HepG2 (cell line): Measurements from ENCODE around the gene KCNMA1. TPM values are rescaled to one million over a fixed set of nuclear protein-coding genes. Genes with fewer than 3 reads are reported as not detected.

Experiments
- ATAC-seq: fragments of 200-7000 bp; cut with Tn5 transposase; 3 replicates; pipeline ENCODE4 v1.9.1; 2020; ENCODE audit warnings: mild to moderate bottlenecking, moderate library complexity
- BruUV-seq: library from RNA; stranded (reverse); fragments of 400-500 nt; replicated peaks from 2 replicates; lab custom pipeline; 2021; lab: Mats Ljungman, UMichigan
- CTCF ChIA-PET: fragments of 300-600 bp; formaldehyde crosslinking; extraction: SDS; loops from one replicate; lab custom pipeline; 2021; ENCODE audit warnings: low total read pairs, inconsistent platforms, low intra/inter-chr PET ratio; lab: Yijun Ruan, JAX
- POLR2A ChIA-PET: fragments of 350-600 bp; sonication (Branson Sonifier 250); formaldehyde crosslinking; loops from one replicate; lab custom pipeline; 2020; ENCODE audit warnings: antibody characterized with exemption, inconsistent platforms; lab: Yijun Ruan, JAX
- DNase-seq: peaks from one replicate; pipeline ENCODE4 v3.0.0-alpha.2; 2015; ENCODE audit warnings: low spot score
- FAIRE-seq: peaks from 3 replicates; lab custom pipeline; 2011; peaks lifted over from hg19 to GRCh38; lab: Jason Lieb, UNC
- H2AFZ ChIP-seq: one replicate; pipeline ENCODE4 v1.6.1; 2011; ENCODE audit warnings: low read length, inconsistent platforms
- H3K27ac ChIP-seq: fragments of 300-600 bp; 3 replicates; pipeline ENCODE4 v1.8.0; 2011; ENCODE audit warnings: mixed run types, mild to moderate bottlenecking, mixed read lengths, low read length, inconsistent platforms; ENCODE audit not compliant: insufficient read depth; ENCODE audit errors: extremely low read length
- H3K27me3 ChIP-seq, 2 experiments: fragments of 200-600 bp in 1 of 2; 2 replicates in 1 of 2; 3 replicates in 1 of 2; pipeline versions ENCODE4 v1.6.0 to v1.8.0; 2011; ENCODE audit warnings: low read length in 2 of 2, mild to moderate bottlenecking in 2 of 2, moderate library complexity in 2 of 2, inconsistent platforms in 1 of 2; ENCODE audit not compliant: insufficient read depth in 2 of 2, control insufficient read depth in 1 of 2
- H3K36me3 ChIP-seq, 2 experiments: fragments of 200-600 bp in 1 of 2; replicated peaks in 1 of 2; 2 replicates in 1 of 2; 3 replicates in 1 of 2; pipeline versions ENCODE4 v1.5.1 to v1.8.0; 2011; ENCODE audit warnings: low read length in 2 of 2, inconsistent platforms in 1 of 2; ENCODE audit not compliant: insufficient read depth in 2 of 2, control insufficient read depth in 1 of 2
- H3K4me1 ChIP-seq: 2 replicates; pipeline ENCODE4 v1.5.1; 2012; ENCODE audit warnings: low read length, inconsistent platforms; ENCODE audit not compliant: insufficient read depth
- H3K4me2 ChIP-seq: 2 replicates; pipeline ENCODE4 v1.6.0; 2011; ENCODE audit warnings: low read depth, low read length, inconsistent platforms
- H3K4me3 ChIP-seq, 3 experiments: fragments of 200-600 bp in 1 of 3; sonication (generic), shearing (Covaris generic) in 1 of 3; replicated peaks in 1 of 3; 2 replicates each; pipeline ENCODE4 v1.5.1; 2011 to 2016; ENCODE audit warnings: low read length in 3 of 3, inconsistent platforms in 2 of 3, low read depth in 2 of 3, mild to moderate bottlenecking in 2 of 3, control low read depth in 1 of 3, mixed read lengths in 1 of 3; ENCODE audit not compliant: insufficient read depth in 1 of 3
- H3K79me2 ChIP-seq: one replicate; pipeline ENCODE4 v1.6.1; 2011; ENCODE audit warnings: low read length, inconsistent platforms; ENCODE audit not compliant: insufficient read depth
- H3K9ac ChIP-seq: 2 replicates; pipeline ENCODE4 v1.6.0; 2011; ENCODE audit warnings: mild to moderate bottlenecking, low read depth, low read length, inconsistent platforms; ENCODE audit not compliant: insufficient read depth
- H3K9me3 ChIP-seq: 2 replicates; pipeline ENCODE4 v1.5.1; 2012; ENCODE audit warnings: mild to moderate bottlenecking, low read length
- H4K20me1 ChIP-seq: 2 replicates; pipeline ENCODE4 v1.6.0; 2011; ENCODE audit warnings: inconsistent platforms, mild to moderate bottlenecking, low read length, moderate library complexity; ENCODE audit not compliant: insufficient read depth
- ARID2 ChIP-seq: sonication (generic); formaldehyde crosslinking; IDR thresholded peaks from 2 replicates; pipeline ENCODE4 v1.8.1; 2022; ENCODE audit warnings: mild to moderate bottlenecking, missing genetic modification reagents, borderline replicate concordance
- CAMTA2 ChIP-seq: sonication (generic); formaldehyde crosslinking; IDR thresholded peaks from 2 replicates; pipeline ENCODE4 v1.4.0; 2020; ENCODE audit warnings: mild to moderate bottlenecking, missing genetic modification reagents, borderline replicate concordance
- MED13 ChIP-seq: sonication (generic); formaldehyde crosslinking; IDR thresholded peaks from 2 replicates; pipeline ENCODE4 v1.5.0; 2020; ENCODE audit warnings: missing genetic modification reagents
- SRSF4 ChIP-seq: fragments of 200-400 bp; formaldehyde crosslinking; IDR thresholded peaks from one replicate; pipeline ENCODE4 v1.6.1; 2018; ENCODE audit warnings: mild to moderate bottlenecking, low read depth, low read length, moderate library complexity; ENCODE audit not compliant: poor library complexity, severe bottlenecking
- U2AF1 ChIP-seq: fragments of 200-400 bp; formaldehyde crosslinking; optimal IDR thresholded peaks from 2 replicates; pipeline ENCODE3; 2017; ENCODE audit warnings: mild to moderate bottlenecking, low read depth, low read length
- WIZ ChIP-seq: sonication (generic); formaldehyde crosslinking; IDR thresholded peaks from 2 replicates; pipeline ENCODE4 v1.5.1; 2020; ENCODE audit warnings: mild to moderate bottlenecking, missing genetic modification reagents
- WGBS: methylation state at CpG from one replicate; pipeline ENCODE4 v1.1.6; 2017; ENCODE audit warnings: low lambda C conversion rate; 5-methylcytosine and 5-hydroxymethylcytosine counted together
- in situ Hi-C: cut with HindIII; loops from 2 replicates; pipeline ENCODE4 v1.10.0; 2017; ENCODE audit warnings: low pct_unique_long_range_greater_than_20kb; ENCODE audit not compliant: extremely low pct_ligation_motif_present
- intact Hi-C: fragments of 100-400 bp; cut with micrococcal nuclease; formaldehyde crosslinking; loops from one replicate; pipeline ENCODE4 v1.10.0; 2022; ENCODE audit not compliant: unreplicated experiment
- polyA plus RNA-seq, 8 experiments: library from polyadenylated mRNA; depleted of rRNA in 3 of 8; stranded (reverse) in 7 of 8; unstranded in 1 of 8; fragments of >200 nt; fragmentation: Illumina TruSeq in 4 of 8; extraction: Trizol in 4 of 8; gene quantifications; 2 replicates each; pipeline versions ENCODE4 v1.2.1 to v1.2.3, GENCODE V29; 2011 to 2016; ENCODE audit warnings: low read depth in 4 of 8, missing spikeins in 1 of 8, mixed read lengths in 1 of 8; ENCODE audit not compliant: insufficient read depth in 1 of 8
- total RNA-seq, 5 experiments: library from RNA; depleted of rRNA; stranded (reverse); fragments of >200 nt; fragmentation: Illumina TruSeq; extraction: Trizol; gene quantifications; 2 replicates each; pipeline ENCODE4 v1.2.3, GENCODE V29; 2016; ENCODE audit warnings: low read depth in 1 of 5
- TF ChIP-seq, protein P1 (sequence below): sonication (generic); formaldehyde crosslinking; IDR thresholded peaks from 2 replicates; pipeline ENCODE4 v1.4.0; 2020; ENCODE audit warnings: low read depth, missing genetic modification reagents
- TF ChIP-seq, protein P2 (sequence below): sonication (generic); formaldehyde crosslinking; IDR thresholded peaks from 2 replicates; pipeline ENCODE4 v1.4.0; 2020; ENCODE audit warnings: mild to moderate bottlenecking, missing genetic modification reagents
- TF ChIP-seq, protein P3 (sequence below): sonication (generic); formaldehyde crosslinking; IDR thresholded peaks from 2 replicates; pipeline ENCODE4 v1.5.0; 2020; ENCODE audit warnings: mild to moderate bottlenecking, missing genetic modification reagents, borderline replicate concordance
- TF ChIP-seq, protein P4 (sequence below): sonication (generic); formaldehyde crosslinking; IDR thresholded peaks from 2 replicates; pipeline ENCODE4 v1.4.0; 2020; ENCODE audit warnings: missing genetic modification reagents

KCNMA1 gene
- total and polyA plus RNA-seq, 2 of the 13 experiments (the other 11 are each of a cell fraction or from before 2014, with no cell fraction given), result 0.02 TPM; not detected in 1

- Histone ChIP-seq H3K79me2 (no peaks in the 10 kb centered on the region), H3K4me2 (no peak overlapping the region), H3K27me3 (peaks cover 0 to 8% of the 10 kb centered on the region in 2 experiments; a peak in 3 of 5 replicates), H3K27ac (no peak overlapping the region), H3K4me1 (no peaks in the 10 kb centered on the region), H4K20me1 (no peaks in the 10 kb centered on the region), H3K9ac (no peak overlapping the region), H3K9me3 (no peaks in the 10 kb centered on the region), H3K4me3 (no peak overlapping the region), H2AFZ (no peak overlapping the region), H3K36me3 (no peaks in the 10 kb centered on the region)
- FAIRE-seq, result no peak
- ChIA-PET CTCF (no interaction called here), POLR2A (no interaction called here)
- BruUV-seq, result no TSS peak
- in situ Hi-C loops (no loop called here), intact Hi-C loops (no loop called here)
- 0% methylated on average over 5 of the region's 5 CpGs for WGBS
- no peak for ATAC-seq
- no peak for DNase-seq
- no peak for TF ChIP-seq ARID2 (CRISPR knock-in tag)
- TF ChIP-seq, protein P1, sequence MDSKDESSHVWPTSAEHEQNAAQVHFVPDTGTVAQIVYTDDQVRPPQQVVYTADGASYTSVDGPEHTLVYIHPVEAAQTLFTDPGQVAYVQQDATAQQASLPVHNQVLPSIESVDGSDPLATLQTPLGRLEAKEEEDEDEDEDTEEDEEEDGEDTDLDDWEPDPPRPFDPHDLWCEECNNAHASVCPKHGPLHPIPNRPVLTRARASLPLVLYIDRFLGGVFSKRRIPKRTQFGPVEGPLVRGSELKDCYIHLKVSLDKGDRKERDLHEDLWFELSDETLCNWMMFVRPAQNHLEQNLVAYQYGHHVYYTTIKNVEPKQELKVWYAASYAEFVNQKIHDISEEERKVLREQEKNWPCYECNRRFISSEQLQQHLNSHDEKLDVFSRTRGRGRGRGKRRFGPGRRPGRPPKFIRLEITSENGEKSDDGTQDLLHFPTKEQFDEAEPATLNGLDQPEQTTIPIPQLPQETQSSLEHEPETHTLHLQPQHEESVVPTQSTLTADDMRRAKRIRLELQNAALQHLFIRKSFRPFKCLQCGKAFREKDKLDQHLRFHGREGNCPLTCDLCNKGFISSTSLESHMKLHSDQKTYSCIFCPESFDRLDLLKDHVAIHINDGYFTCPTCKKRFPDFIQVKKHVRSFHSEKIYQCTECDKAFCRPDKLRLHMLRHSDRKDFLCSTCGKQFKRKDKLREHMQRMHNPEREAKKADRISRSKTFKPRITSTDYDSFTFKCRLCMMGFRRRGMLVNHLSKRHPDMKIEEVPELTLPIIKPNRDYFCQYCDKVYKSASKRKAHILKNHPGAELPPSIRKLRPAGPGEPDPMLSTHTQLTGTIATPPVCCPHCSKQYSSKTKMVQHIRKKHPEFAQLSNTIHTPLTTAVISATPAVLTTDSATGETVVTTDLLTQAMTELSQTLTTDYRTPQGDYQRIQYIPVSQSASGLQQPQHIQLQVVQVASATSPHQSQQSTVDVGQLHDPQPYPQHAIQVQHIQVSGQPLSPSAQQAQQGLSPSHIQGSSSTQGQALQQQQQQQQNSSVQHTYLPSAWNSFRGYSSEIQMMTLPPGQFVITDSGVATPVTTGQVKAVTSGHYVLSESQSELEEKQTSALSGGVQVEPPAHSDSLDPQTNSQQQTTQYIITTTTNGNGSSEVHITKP (CRISPR knock-in tag), result no peak
- no peak for TF ChIP-seq WIZ (CRISPR knock-in tag)
- no peak for TF ChIP-seq CAMTA2 (CRISPR knock-in tag)
- TF ChIP-seq, protein P2, sequence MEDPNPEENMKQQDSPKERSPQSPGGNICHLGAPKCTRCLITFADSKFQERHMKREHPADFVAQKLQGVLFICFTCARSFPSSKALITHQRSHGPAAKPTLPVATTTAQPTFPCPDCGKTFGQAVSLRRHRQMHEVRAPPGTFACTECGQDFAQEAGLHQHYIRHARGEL (CRISPR knock-in tag), result no peak
- TF ChIP-seq, protein P3, sequence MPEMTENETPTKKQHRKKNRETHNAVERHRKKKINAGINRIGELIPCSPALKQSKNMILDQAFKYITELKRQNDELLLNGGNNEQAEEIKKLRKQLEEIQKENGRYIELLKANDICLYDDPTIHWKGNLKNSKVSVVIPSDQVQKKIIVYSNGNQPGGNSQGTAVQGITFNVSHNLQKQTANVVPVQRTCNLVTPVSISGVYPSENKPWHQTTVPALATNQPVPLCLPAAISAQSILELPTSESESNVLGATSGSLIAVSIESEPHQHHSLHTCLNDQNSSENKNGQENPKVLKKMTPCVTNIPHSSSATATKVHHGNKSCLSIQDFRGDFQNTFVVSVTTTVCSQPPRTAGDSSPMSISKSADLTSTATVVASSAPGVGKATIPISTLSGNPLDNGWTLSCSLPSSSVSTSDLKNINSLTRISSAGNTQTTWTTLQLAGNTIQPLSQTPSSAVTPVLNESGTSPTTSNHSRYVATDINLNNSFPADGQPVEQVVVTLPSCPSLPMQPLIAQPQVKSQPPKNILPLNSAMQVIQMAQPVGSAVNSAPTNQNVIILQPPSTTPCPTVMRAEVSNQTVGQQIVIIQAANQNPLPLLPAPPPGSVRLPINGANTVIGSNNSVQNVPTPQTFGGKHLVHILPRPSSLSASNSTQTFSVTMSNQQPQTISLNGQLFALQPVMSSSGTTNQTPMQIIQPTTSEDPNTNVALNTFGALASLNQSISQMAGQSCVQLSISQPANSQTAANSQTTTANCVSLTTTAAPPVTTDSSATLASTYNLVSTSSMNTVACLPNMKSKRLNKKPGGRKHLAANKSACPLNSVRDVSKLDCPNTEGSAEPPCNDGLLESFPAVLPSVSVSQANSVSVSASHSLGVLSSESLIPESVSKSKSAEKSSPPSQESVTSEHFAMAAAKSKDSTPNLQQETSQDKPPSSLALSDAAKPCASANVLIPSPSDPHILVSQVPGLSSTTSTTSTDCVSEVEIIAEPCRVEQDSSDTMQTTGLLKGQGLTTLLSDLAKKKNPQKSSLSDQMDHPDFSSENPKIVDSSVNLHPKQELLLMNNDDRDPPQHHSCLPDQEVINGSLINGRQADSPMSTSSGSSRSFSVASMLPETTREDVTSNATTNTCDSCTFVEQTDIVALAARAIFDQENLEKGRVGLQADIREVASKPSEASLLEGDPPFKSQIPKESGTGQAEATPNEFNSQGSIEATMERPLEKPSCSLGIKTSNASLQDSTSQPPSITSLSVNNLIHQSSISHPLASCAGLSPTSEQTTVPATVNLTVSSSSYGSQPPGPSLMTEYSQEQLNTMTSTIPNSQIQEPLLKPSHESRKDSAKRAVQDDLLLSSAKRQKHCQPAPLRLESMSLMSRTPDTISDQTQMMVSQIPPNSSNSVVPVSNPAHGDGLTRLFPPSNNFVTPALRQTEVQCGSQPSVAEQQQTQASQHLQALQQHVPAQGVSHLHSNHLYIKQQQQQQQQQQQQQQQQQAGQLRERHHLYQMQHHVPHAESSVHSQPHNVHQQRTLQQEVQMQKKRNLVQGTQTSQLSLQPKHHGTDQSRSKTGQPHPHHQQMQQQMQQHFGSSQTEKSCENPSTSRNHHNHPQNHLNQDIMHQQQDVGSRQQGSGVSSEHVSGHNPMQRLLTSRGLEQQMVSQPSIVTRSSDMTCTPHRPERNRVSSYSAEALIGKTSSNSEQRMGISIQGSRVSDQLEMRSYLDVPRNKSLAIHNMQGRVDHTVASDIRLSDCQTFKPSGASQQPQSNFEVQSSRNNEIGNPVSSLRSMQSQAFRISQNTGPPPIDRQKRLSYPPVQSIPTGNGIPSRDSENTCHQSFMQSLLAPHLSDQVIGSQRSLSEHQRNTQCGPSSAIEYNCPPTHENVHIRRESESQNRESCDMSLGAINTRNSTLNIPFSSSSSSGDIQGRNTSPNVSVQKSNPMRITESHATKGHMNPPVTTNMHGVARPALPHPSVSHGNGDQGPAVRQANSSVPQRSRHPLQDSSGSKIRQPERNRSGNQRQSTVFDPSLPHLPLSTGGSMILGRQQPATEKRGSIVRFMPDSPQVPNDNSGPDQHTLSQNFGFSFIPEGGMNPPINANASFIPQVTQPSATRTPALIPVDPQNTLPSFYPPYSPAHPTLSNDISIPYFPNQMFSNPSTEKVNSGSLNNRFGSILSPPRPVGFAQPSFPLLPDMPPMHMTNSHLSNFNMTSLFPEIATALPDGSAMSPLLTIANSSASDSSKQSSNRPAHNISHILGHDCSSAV (CRISPR knock-in tag), result no peak
- TF ChIP-seq U2AF1, result no peak
- TF ChIP-seq, protein P4, sequence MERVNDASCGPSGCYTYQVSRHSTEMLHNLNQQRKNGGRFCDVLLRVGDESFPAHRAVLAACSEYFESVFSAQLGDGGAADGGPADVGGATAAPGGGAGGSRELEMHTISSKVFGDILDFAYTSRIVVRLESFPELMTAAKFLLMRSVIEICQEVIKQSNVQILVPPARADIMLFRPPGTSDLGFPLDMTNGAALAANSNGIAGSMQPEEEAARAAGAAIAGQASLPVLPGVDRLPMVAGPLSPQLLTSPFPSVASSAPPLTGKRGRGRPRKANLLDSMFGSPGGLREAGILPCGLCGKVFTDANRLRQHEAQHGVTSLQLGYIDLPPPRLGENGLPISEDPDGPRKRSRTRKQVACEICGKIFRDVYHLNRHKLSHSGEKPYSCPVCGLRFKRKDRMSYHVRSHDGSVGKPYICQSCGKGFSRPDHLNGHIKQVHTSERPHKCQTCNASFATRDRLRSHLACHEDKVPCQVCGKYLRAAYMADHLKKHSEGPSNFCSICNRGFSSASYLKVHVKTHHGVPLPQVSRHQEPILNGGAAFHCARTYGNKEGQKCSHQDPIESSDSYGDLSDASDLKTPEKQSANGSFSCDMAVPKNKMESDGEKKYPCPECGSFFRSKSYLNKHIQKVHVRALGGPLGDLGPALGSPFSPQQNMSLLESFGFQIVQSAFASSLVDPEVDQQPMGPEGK (CRISPR knock-in tag), result no peak
- no peak for TF ChIP-seq SRSF4
- no peak for TF ChIP-seq MED13 (CRISPR knock-in tag)
These were observed 538.5 kb downstream of the KCNMA1 start for GRCh38 chr10:77099136-77099535.
